CD4-positive, alpha-beta T cell treated with Interferon alpha-2 for 1 hour (primary cell): Measurements from ENCODE around the gene TMPRSS9.

Experiments
- DNase-seq, 2 donors: peaks; one replicate each; pipeline ENCODE4 v3.0.0-alpha.2; 2020 to 2022

The TMPRSS9 gene

GRCh38 chr19:2329501-2329916 lies 30.6 kb upstream of the TMPRSS9 start:
- no peak for DNase-seq

GRCh38 chr19:2330255-2330631 lies 29.8 kb upstream of the TMPRSS9 start:
- no peak for DNase-seq

GRCh38 chr19:2330632-2331284 lies 29.3 kb upstream of the TMPRSS9 start:
- no peak for DNase-seq

- no peak for DNase-seq
Measured at GRCh38 chr19:2331601-2332246, 28.3 kb upstream of the TMPRSS9 start.

- peak; percentile 28 to 79 for DNase-seq
Measured at GRCh38 chr19:2332341-2333026, 27.6 kb upstream of the TMPRSS9 start.

GRCh38 chr19:2333027-2333806 lies 26.8 kb upstream of the TMPRSS9 start:
- no peak for DNase-seq

- no peak for DNase-seq
Measured at GRCh38 chr19:2333807-2334211, 26.3 kb upstream of the TMPRSS9 start.

GRCh38 chr19:2334426-2334825 lies 25.6 kb upstream of the TMPRSS9 start:
- no peak for DNase-seq

GRCh38 chr19:2334986-2335846 lies 24.8 kb upstream of the TMPRSS9 start:
- no peak for DNase-seq

- DNase-seq, result no peak
Measured at GRCh38 chr19:2335848-2336247, 24.2 kb upstream of the TMPRSS9 start.

GRCh38 chr19:2336528-2337328 lies 23.3 kb upstream of the TMPRSS9 start:
- DNase-seq, result no peak

- DNase-seq, result no peak
Measured at GRCh38 chr19:2337329-2337707, 22.7 kb upstream of the TMPRSS9 start.

GRCh38 chr19:2338055-2338615 lies 21.9 kb upstream of the TMPRSS9 start:
- no peak for DNase-seq

- no peak for DNase-seq
Measured at GRCh38 chr19:2338751-2339643, 21.1 kb upstream of the TMPRSS9 start.

GRCh38 chr19:2339644-2340310 lies 20.3 kb upstream of the TMPRSS9 start:
- no peak for DNase-seq

GRCh38 chr19:2340496-2341243 lies 19.4 kb upstream of the TMPRSS9 start:
- no peak for DNase-seq

- no peak for DNase-seq
Measured at GRCh38 chr19:2341244-2341751, 18.8 kb upstream of the TMPRSS9 start.

- DNase-seq, result no peak
Measured at GRCh38 chr19:2341982-2342381, 18.1 kb upstream of the TMPRSS9 start.
